ENCODE results near the gene ACSF2. TPM values are rescaled to one million over a fixed set of nuclear protein-coding genes. Genes with fewer than 3 reads are reported as not detected.

The ACSF2 gene
- total RNA-seq: 17.5 and 27.4 TPM in 2 replicates

GRCh38 chr17:50425682-50426471, at the start of gene ACSF2:
TSS of gene ACSF2 (plus strand) at chr17:50426218. CDS start at chr17:50426262, 44 bp downstream.

GRCh38 chr17:50397111-50397918, 28.7 kb upstream of the ACSF2 start, which contains the start of gene LRRC59:
TSS of gene LRRC59 (minus strand) at chr17:50397523. CDS start at chr17:50397317, 206 bp downstream.

GRCh38 chr17:50468304-50469207, 42.5 kb downstream of the ACSF2 start, which contains the start of gene CHAD:
TSS of gene CHAD (minus strand) at chr17:50468880. CDS start at chr17:50468813, 67 bp downstream.

GRCh38 chr17:50478391-50479381, 52.7 kb downstream of the ACSF2 start, which contains the start of gene RSAD1:
TSS of gene RSAD1 (plus strand) at chr17:50478860. CDS start at chr17:50478885, 25 bp downstream.

GRCh38 chr17:50507871-50508572, 82.0 kb downstream of the ACSF2 start, which contains the start of gene MYCBPAP:
TSS of gene MYCBPAP (plus strand) at chr17:50508439. CDS start at chr17:50508675, 236 bp downstream.

Small RNAs within 50 kb of the gene (small RNA-seq; reads per million reads assigned to genes)
- not detected for gene RF00019

Other genes with a start within 250 kb of the ACSF2 start
- 4,697 and 6,239 TPM in 2 replicates for gene COL1A1, start 224.6 kb upstream of the ACSF2 start, total RNA-seq
- gene TMEM92, start 151.8 kb upstream of the ACSF2 start, total RNA-seq: not detected in 2 replicates
- 53.1 and 59.3 TPM in 2 replicates for gene XYLT2, start 80.1 kb upstream of the ACSF2 start, total RNA-seq
- 46.6 and 58.8 TPM in 2 replicates for gene MRPL27, start 53.0 kb upstream of the ACSF2 start, total RNA-seq
- 0.32 and 0.85 TPM in 2 replicates for gene EME1, start 53.0 kb upstream of the ACSF2 start, total RNA-seq
- gene LRRC59, start 28.7 kb upstream of the ACSF2 start, total RNA-seq: 154 and 158 TPM in 2 replicates
- not detected in 2 replicates for gene CHAD, start 42.7 kb downstream of the ACSF2 start, total RNA-seq
- gene RSAD1, start 52.6 kb downstream of the ACSF2 start, total RNA-seq: 22.4 and 25.3 TPM in 2 replicates
- 0.97 and 1.1 TPM in 2 replicates for gene MYCBPAP, start 82.2 kb downstream of the ACSF2 start, total RNA-seq
- not detected in 2 replicates for gene EPN3, start 106.5 kb downstream of the ACSF2 start, total RNA-seq
- gene SPATA20, start 121.0 kb downstream of the ACSF2 start, total RNA-seq: 82.5 and 155 TPM in 2 replicates
- 0.97 and 2.9 TPM in 2 replicates for gene CACNA1G, start 134.5 kb downstream of the ACSF2 start, total RNA-seq
- gene ABCC3, start 208.7 kb downstream of the ACSF2 start, total RNA-seq: 20.9 and 24.8 TPM in 2 replicates

Data from hair follicle dermal papilla cell (primary cell).